BE2C (cell line): Measurements from ENCODE around the gene TNS3.

Experiments
- DNase-seq: peaks from one replicate; pipeline ENCODE4 v3.0.0-alpha.2; 2020
- H3K27me3 ChIP-seq: fragments of 250-450 bp; sonication (Bioruptor Pico); 2 replicates; pipeline ENCODE4 v1.5.1; 2020; ENCODE audit warnings: mild to moderate bottlenecking
- H3K36me3 ChIP-seq: fragments of 250-450 bp; sonication (Bioruptor Pico); 2 replicates; pipeline ENCODE4 v1.5.1; 2020; ENCODE audit warnings: mild to moderate bottlenecking
- H3K4me1 ChIP-seq: fragments of 250-450 bp; sonication (Bioruptor Pico); 2 replicates; pipeline ENCODE4 v1.5.1; 2020
- H3K4me3 ChIP-seq: 2 replicates; pipeline ENCODE4 v1.5.1; 2011; ENCODE audit warnings: low read depth, low read length
- H3K9me3 ChIP-seq: fragments of 250-450 bp; sonication (Bioruptor Pico); 2 replicates; pipeline ENCODE4 v1.5.1; 2020
- CTCF ChIP-seq: IDR thresholded peaks from 2 replicates; pipeline ENCODE4 v1.5.1; 2012; ENCODE audit warnings: mild to moderate bottlenecking, low read depth, low read length

The TNS3 gene

GRCh38 chr7:47342296-47343060 is 239.4 kb downstream of the TNS3 start:
- no peak for TF ChIP-seq CTCF

GRCh38 chr7:47340517-47340916 is 241.4 kb downstream of the TNS3 start:
- no peaks in the 10 kb centered on the region for H3K9me3 ChIP-seq
- no peaks in the 10 kb centered on the region for H3K36me3 ChIP-seq
- no peak for DNase-seq

More at GRCh38 chr7:47342296-47343060, 239.4 kb downstream of the TNS3 start:
- Histone ChIP-seq H3K36me3 (no peaks in the 10 kb centered on the region), H3K9me3 (no peaks in the 10 kb centered on the region), H3K4me3 (no peak overlapping the region), H3K4me1 (no peaks in the 10 kb centered on the region), H3K27me3 (no peaks in the 10 kb centered on the region)
- no peak for DNase-seq

GRCh38 chr7:47338026-47338425 is 243.9 kb downstream of the TNS3 start:
- H3K36me3 ChIP-seq = no peaks in the 10 kb centered on the region

More at GRCh38 chr7:47340517-47340916, 241.4 kb downstream of the TNS3 start:
- Histone ChIP-seq H3K4me3 (no peak overlapping the region), H3K27me3 (no peaks in the 10 kb centered on the region), H3K4me1 (no peaks in the 10 kb centered on the region)
- no peak for TF ChIP-seq CTCF

GRCh38 chr7:47337531-47337930 is 244.4 kb downstream of the TNS3 start:
- Histone ChIP-seq H3K27me3 (no peaks in the 10 kb centered on the region), H3K9me3 (no peaks in the 10 kb centered on the region), H3K4me3 (no peak overlapping the region), H3K36me3 (no peaks in the 10 kb centered on the region), H3K4me1 (no peaks in the 10 kb centered on the region)
- DNase-seq = no peak
- TF ChIP-seq CTCF = no peak

More at GRCh38 chr7:47338026-47338425, 243.9 kb downstream of the TNS3 start:
- H3K9me3 ChIP-seq = no peaks in the 10 kb centered on the region
- no peaks in the 10 kb centered on the region for H3K27me3 ChIP-seq
- H3K4me1 ChIP-seq = no peaks in the 10 kb centered on the region
- no peak overlapping the region for H3K4me3 ChIP-seq
- no peak for DNase-seq
- no peak for TF ChIP-seq CTCF

- Histone ChIP-seq H3K4me1 (no peaks in the 10 kb centered on the region), H3K36me3 (no peaks in the 10 kb centered on the region), H3K4me3 (no peak overlapping the region), H3K9me3 (no peaks in the 10 kb centered on the region), H3K27me3 (no peaks in the 10 kb centered on the region)
- DNase-seq = no peak
- TF ChIP-seq CTCF = no peak
Measured at GRCh38 chr7:47336472-47337425, 245.2 kb downstream of the TNS3 start.
